ENCODE results near the gene PPIF. TPM values are rescaled to one million over a fixed set of nuclear protein-coding genes. Genes with fewer than 3 reads are reported as not detected.

PPIF gene
- total and polyA plus RNA-seq, 4 donors = 9.0 to 21.2 (median 14.0) TPM

- H3K27ac ChIP-seq (ENCODE audit: low read depth in 1 of 2, low read length in 2 of 2) = no peak overlapping the region
Measured at GRCh38 chr10:79349072-79349491, 1.8 kb downstream of the PPIF start.

GRCh38 chr10:79349766-79350406, 2.6 kb downstream of the PPIF start:
- ATAC-seq (ENCODE audit: low FRiP score) (no peak), DNase-seq (peak in 1 of 2 donors; percentile 32)
- H3K36me3 ChIP-seq (ENCODE audit: control insufficient read depth in 1 of 2, insufficient read depth in 2 of 2, low read length in 1 of 2) = peaks cover 0 to 2% of the 10 kb centered on the region in 2 donors
- WGBS, 2 donors = 79 to 84% methylated on average over 6 of the region's 6 CpGs
- H3K27me3 ChIP-seq (ENCODE audit: control insufficient read depth in 1 of 2, insufficient read depth in 2 of 2, low read length in 1 of 2) = no peaks in the 10 kb centered on the region
- H3K4me1 ChIP-seq (ENCODE audit: control insufficient read depth in 1 of 2, insufficient read depth in 2 of 2, low read length in 2 of 2) = no peaks in the 10 kb centered on the region
- no peak overlapping the region for H3K27ac ChIP-seq (ENCODE audit: low read depth in 1 of 2, low read length in 2 of 2)
- no peaks in the 10 kb centered on the region for H3K9me3 ChIP-seq (ENCODE audit: control insufficient read depth, low read length)
- no peak overlapping the region for H3K4me3 ChIP-seq (ENCODE audit: low read length in 2 of 2)
- intact Hi-C loops (cut with DNase I) = no loop called here

More at GRCh38 chr10:79349072-79349491, 1.8 kb downstream of the PPIF start:
- no peaks in the 10 kb centered on the region for H3K27me3 ChIP-seq (ENCODE audit: control insufficient read depth in 1 of 2, insufficient read depth in 2 of 2, low read length in 1 of 2)
- 83 to 87% methylated on average over 6 of the region's 6 CpGs for WGBS, 2 donors
- DNase-seq = peak in 1 of 2 donors; percentile 37
- H3K36me3 ChIP-seq (ENCODE audit: control insufficient read depth in 1 of 2, insufficient read depth in 2 of 2, low read length in 1 of 2) = peaks cover 0 to 2% of the 10 kb centered on the region in 2 donors
- no peaks in the 10 kb centered on the region for H3K4me1 ChIP-seq (ENCODE audit: control insufficient read depth in 1 of 2, insufficient read depth in 2 of 2, low read length in 2 of 2)
- no peak for ATAC-seq (ENCODE audit: low FRiP score)
- no peaks in the 10 kb centered on the region for H3K9me3 ChIP-seq (ENCODE audit: control insufficient read depth, low read length)
- no peak overlapping the region for H3K4me3 ChIP-seq (ENCODE audit: low read length in 2 of 2)
- intact Hi-C loops (cut with DNase I) = no loop called here

GRCh38 chr10:79350407-79351154, 3.3 kb downstream of the PPIF start:
- no peaks in the 10 kb centered on the region for H3K9me3 ChIP-seq (ENCODE audit: control insufficient read depth, low read length)
- H3K4me1 ChIP-seq (ENCODE audit: control insufficient read depth in 1 of 2, insufficient read depth in 2 of 2, low read length in 2 of 2) = no peaks in the 10 kb centered on the region
- WGBS, 2 donors = 93 to 95% methylated on average over 21 of the region's 21 CpGs
- intact Hi-C loops (cut with DNase I) = no loop called here
- no peaks in the 10 kb centered on the region for H3K27me3 ChIP-seq (ENCODE audit: control insufficient read depth in 1 of 2, insufficient read depth in 2 of 2, low read length in 1 of 2)
- H3K27ac ChIP-seq (ENCODE audit: low read depth in 1 of 2, low read length in 2 of 2) = no peak overlapping the region
- H3K4me3 ChIP-seq (ENCODE audit: low read length in 2 of 2) = no peak overlapping the region
- peaks cover 0 to 2% of the 10 kb centered on the region in 2 donors for H3K36me3 ChIP-seq (ENCODE audit: control insufficient read depth in 1 of 2, insufficient read depth in 2 of 2, low read length in 1 of 2)
- no peak for ATAC-seq (ENCODE audit: low FRiP score)
- DNase-seq = peak in 1 of 2 donors; percentile 44

GRCh38 chr10:79351332-79351731, 4.1 kb downstream of the PPIF start:
- ATAC-seq (ENCODE audit: low FRiP score) (no peak), DNase-seq (peak in 1 of 2 donors; percentile 29)
- intact Hi-C loops (cut with DNase I) = no loop called here
- Histone ChIP-seq H3K27me3 (ENCODE audit: control insufficient read depth in 1 of 2, insufficient read depth in 2 of 2, low read length in 1 of 2) (no peaks in the 10 kb centered on the region), H3K4me3 (ENCODE audit: low read length in 2 of 2) (no peak overlapping the region), H3K36me3 (ENCODE audit: control insufficient read depth in 1 of 2, insufficient read depth in 2 of 2, low read length in 1 of 2) (peaks cover 0 to 2% of the 10 kb centered on the region in 2 donors), H3K27ac (ENCODE audit: low read depth in 1 of 2, low read length in 2 of 2) (no peak overlapping the region), H3K4me1 (ENCODE audit: control insufficient read depth in 1 of 2, insufficient read depth in 2 of 2, low read length in 2 of 2) (no peaks in the 10 kb centered on the region), H3K9me3 (ENCODE audit: control insufficient read depth, low read length) (no peaks in the 10 kb centered on the region)
- WGBS, 2 donors = 92 to 96% methylated on average over 13 of the region's 13 CpGs

- intact Hi-C loops (cut with DNase I) = no loop called here
- no peaks in the 10 kb centered on the region for H3K4me1 ChIP-seq (ENCODE audit: control insufficient read depth in 1 of 2, insufficient read depth in 2 of 2, low read length in 2 of 2)
Measured at GRCh38 chr10:79352035-79352877, 5.0 kb downstream of the PPIF start.

GRCh38 chr10:79353000-79353406, 5.7 kb downstream of the PPIF start:
- H3K36me3 ChIP-seq (ENCODE audit: control insufficient read depth in 1 of 2, insufficient read depth in 2 of 2, low read length in 1 of 2) = peaks cover 0 to 2% of the 10 kb centered on the region in 2 donors

More at GRCh38 chr10:79352035-79352877, 5.0 kb downstream of the PPIF start:
- 95% methylated on average over 11 of the region's 11 CpGs for WGBS, 2 donors
- Histone ChIP-seq H3K4me3 (ENCODE audit: low read length in 2 of 2) (no peak overlapping the region), H3K9me3 (ENCODE audit: control insufficient read depth, low read length) (no peaks in the 10 kb centered on the region), H3K36me3 (ENCODE audit: control insufficient read depth in 1 of 2, insufficient read depth in 2 of 2, low read length in 1 of 2) (peaks cover 0 to 2% of the 10 kb centered on the region in 2 donors), H3K27ac (ENCODE audit: low read depth in 1 of 2, low read length in 2 of 2) (no peak overlapping the region), H3K27me3 (ENCODE audit: control insufficient read depth in 1 of 2, insufficient read depth in 2 of 2, low read length in 1 of 2) (no peaks in the 10 kb centered on the region)
- ATAC-seq (ENCODE audit: low FRiP score) (no peak), DNase-seq (peak in 1 of 2 donors; percentile 30)

GRCh38 chr10:79353726-79354125, 6.5 kb downstream of the PPIF start:
- H3K36me3 ChIP-seq (ENCODE audit: control insufficient read depth in 1 of 2, insufficient read depth in 2 of 2, low read length in 1 of 2) = peaks cover 2% of the 10 kb centered on the region in 2 donors
- WGBS, 2 donors = 88 to 91% methylated on average over 11 of the region's 11 CpGs
- H3K4me3 ChIP-seq (ENCODE audit: low read length in 2 of 2) = no peak overlapping the region
- no peaks in the 10 kb centered on the region for H3K9me3 ChIP-seq (ENCODE audit: control insufficient read depth, low read length)
- DNase-seq (peak in 1 of 2 donors; percentile 46), ATAC-seq (ENCODE audit: low FRiP score) (no peak)
- intact Hi-C loops (cut with DNase I) = no loop called here
- no peaks in the 10 kb centered on the region for H3K27me3 ChIP-seq (ENCODE audit: control insufficient read depth in 1 of 2, insufficient read depth in 2 of 2, low read length in 1 of 2)
- H3K27ac ChIP-seq (ENCODE audit: low read depth in 1 of 2, low read length in 2 of 2) = no peak overlapping the region
- no peaks in the 10 kb centered on the region for H3K4me1 ChIP-seq (ENCODE audit: control insufficient read depth in 1 of 2, insufficient read depth in 2 of 2, low read length in 2 of 2)

More at GRCh38 chr10:79353000-79353406, 5.7 kb downstream of the PPIF start:
- Histone ChIP-seq H3K9me3 (ENCODE audit: control insufficient read depth, low read length) (no peaks in the 10 kb centered on the region), H3K4me1 (ENCODE audit: control insufficient read depth in 1 of 2, insufficient read depth in 2 of 2, low read length in 2 of 2) (no peaks in the 10 kb centered on the region), H3K27me3 (ENCODE audit: control insufficient read depth in 1 of 2, insufficient read depth in 2 of 2, low read length in 1 of 2) (no peaks in the 10 kb centered on the region), H3K4me3 (ENCODE audit: low read length in 2 of 2) (no peak overlapping the region), H3K27ac (ENCODE audit: low read depth in 1 of 2, low read length in 2 of 2) (no peak overlapping the region)
- intact Hi-C loops (cut with DNase I) = no loop called here
- DNase-seq (peak in 1 of 2 donors; percentile 45), ATAC-seq (ENCODE audit: low FRiP score) (no peak)
- 87 to 89% methylated on average over 8 of the region's 8 CpGs for WGBS, 2 donors

- no peak overlapping the region for H3K27ac ChIP-seq (ENCODE audit: low read depth in 1 of 2, low read length in 2 of 2)
- 75 to 76% methylated on average over 3 of the region's 3 CpGs for WGBS, 2 donors
- DNase-seq (peak in 1 of 2 donors; percentile 5), ATAC-seq (ENCODE audit: low FRiP score) (no peak)
- intact Hi-C loops (cut with DNase I) = no loop called here
- no peaks in the 10 kb centered on the region for H3K27me3 ChIP-seq (ENCODE audit: control insufficient read depth in 1 of 2, insufficient read depth in 2 of 2, low read length in 1 of 2)
- no peak overlapping the region for H3K4me3 ChIP-seq (ENCODE audit: low read length in 2 of 2)
- H3K9me3 ChIP-seq (ENCODE audit: control insufficient read depth, low read length) = no peaks in the 10 kb centered on the region
- peaks cover 2% of the 10 kb centered on the region in 2 donors for H3K36me3 ChIP-seq (ENCODE audit: control insufficient read depth in 1 of 2, insufficient read depth in 2 of 2, low read length in 1 of 2)
- no peaks in the 10 kb centered on the region for H3K4me1 ChIP-seq (ENCODE audit: control insufficient read depth in 1 of 2, insufficient read depth in 2 of 2, low read length in 2 of 2)
Measured at GRCh38 chr10:79354141-79354540, 6.9 kb downstream of the PPIF start.
